ENCODE results near the gene SMIM21. TPM values are rescaled to one million over a fixed set of nuclear protein-coding genes. Genes with fewer than 3 reads are reported as not detected.

SMIM21 gene
- not detected in 2 replicates for total RNA-seq

GRCh38 chr18:75427603-75428002 lies at the start of gene SMIM21:
SMIM21 (minus strand) TSS chr18:75427703; CDS start chr18:75427563, 140 bp downstream.

Other genes starting within 250 kb of the SMIM21 start
- gene PTGR3, start 218.6 kb downstream of the SMIM21 start, total RNA-seq: 6.8 and 14.8 TPM in 2 replicates
- 6.5 and 12.1 TPM in 2 replicates for gene TSHZ1, start 216.9 kb downstream of the SMIM21 start, total RNA-seq

Measured in bladder microvascular endothelial cell (primary cell).